ENCODE data around the gene AXDND1.
"Not testable (repeated sequence)": the region's sequence is repeated elsewhere in the genome, so short reads cannot be mapped to it uniquely, and the experiment has no call there.

The AXDND1 gene

GRCh38 chr1:179365342-179366092 is at the start of gene AXDND1:
TSS of gene AXDND1 (plus strand) at chr1:179365971. CDS start at chr1:179366510, 539 bp downstream.
- peak; percentile 77 for DNase-seq (ENCODE audit: low read depth, low spot score)

GRCh38 chr1:179318491-179318890 is 47.3 kb upstream of the AXDND1 start:
- no peak for DNase-seq (ENCODE audit: low read depth, low spot score)

GRCh38 chr1:179321533-179322216 is 44.1 kb upstream of the AXDND1 start:
- no peak for DNase-seq (ENCODE audit: low read depth, low spot score)

- DNase-seq (ENCODE audit: low read depth, low spot score) = no peak
Measured at GRCh38 chr1:179322557-179322956, 43.2 kb upstream of the AXDND1 start.

- no peak for DNase-seq (ENCODE audit: low read depth, low spot score)
Measured at GRCh38 chr1:179323436-179323835, 42.3 kb upstream of the AXDND1 start.

GRCh38 chr1:179325836-179326235 is 39.9 kb upstream of the AXDND1 start:
- DNase-seq (ENCODE audit: low read depth, low spot score) = no peak

GRCh38 chr1:179326746-179327145 is 39.0 kb upstream of the AXDND1 start:
- DNase-seq (ENCODE audit: low read depth, low spot score) = no peak

- no peak for DNase-seq (ENCODE audit: low read depth, low spot score)
Measured at GRCh38 chr1:179327196-179327595, 38.6 kb upstream of the AXDND1 start.

- no peak for DNase-seq (ENCODE audit: low read depth, low spot score)
Measured at GRCh38 chr1:179327679-179328078, 38.1 kb upstream of the AXDND1 start.

- no peak for DNase-seq (ENCODE audit: low read depth, low spot score)
Measured at GRCh38 chr1:179329862-179330261, 35.9 kb upstream of the AXDND1 start.

GRCh38 chr1:179334440-179334839 is 31.3 kb upstream of the AXDND1 start:
- no peak for DNase-seq (ENCODE audit: low read depth, low spot score)

GRCh38 chr1:179337288-179337687 is 28.5 kb upstream of the AXDND1 start:
- DNase-seq (ENCODE audit: low read depth, low spot score) = no peak

GRCh38 chr1:179337942-179338560 is 27.7 kb upstream of the AXDND1 start:
- DNase-seq (ENCODE audit: low read depth, low spot score) = no peak

GRCh38 chr1:179340918-179341317 is 24.9 kb upstream of the AXDND1 start:
- no peak for DNase-seq (ENCODE audit: low read depth, low spot score)

- no peak for DNase-seq (ENCODE audit: low read depth, low spot score)
Measured at GRCh38 chr1:179341943-179342547, 23.7 kb upstream of the AXDND1 start.

- no peak for DNase-seq (ENCODE audit: low read depth, low spot score)
Measured at GRCh38 chr1:179342740-179343404, 22.9 kb upstream of the AXDND1 start.

GRCh38 chr1:179351281-179351680 is 14.5 kb upstream of the AXDND1 start:
- no peak for DNase-seq (ENCODE audit: low read depth, low spot score)

- DNase-seq (ENCODE audit: low read depth, low spot score) = no peak
Measured at GRCh38 chr1:179352236-179352635, 13.5 kb upstream of the AXDND1 start.

GRCh38 chr1:179353546-179353945 is 12.2 kb upstream of the AXDND1 start:
- DNase-seq (ENCODE audit: low read depth, low spot score) = no peak

- not testable (repeated sequence) for DNase-seq (ENCODE audit: low read depth, low spot score)
Measured at GRCh38 chr1:179361631-179362030, 4.1 kb upstream of the AXDND1 start.

GRCh38 chr1:179366093-179366800 is 476 bp downstream of the AXDND1 start:
- DNase-seq (ENCODE audit: low read depth, low spot score) = no peak

All from activated CD4-positive, CD25-positive, alpha-beta regulatory T cell treated with anti-CD3 and anti-CD28 coated beads, Interleukin-2, amount 50 U/mL, for 16 hours (primary cell).